GM12878 (cell line): ENCODE results near the gene BATF. TPM values are rescaled to one million over a fixed set of nuclear protein-coding genes. Genes with fewer than 3 reads are reported as not detected.

Experiments
- BMI1 ChIP-seq: fragments of 450-650 bp; IDR thresholded peaks from 2 replicates; pipeline ENCODE4 v1.6.1; 2016; ENCODE audit warnings: mild to moderate bottlenecking, moderate library complexity, borderline replicate concordance
- CEBPB ChIP-seq, 2 experiments: fragments of 150-350 bp in 1 of 2; IDR thresholded peaks; 2 replicates each; pipeline ENCODE4 v1.6.1; 2012 to 2014; ENCODE audit warnings: low read depth in 2 of 2, low read length in 2 of 2, borderline replicate concordance in 1 of 2, inconsistent platforms in 1 of 2
- E4F1 ChIP-seq: fragments of 450-650 bp; IDR thresholded peaks from 2 replicates; pipeline ENCODE4 v1.6.1; 2018; ENCODE audit warnings: borderline replicate concordance, mild to moderate bottlenecking; ENCODE audit not compliant: partially characterized antibody
- MEF2A ChIP-seq: IDR thresholded peaks from 2 replicates; pipeline ENCODE4 v1.6.1; 2011; ENCODE audit warnings: low read depth, mild to moderate bottlenecking, low read length, moderate library complexity; ENCODE audit not compliant: insufficient read depth
- MLLT1 ChIP-seq: fragments of 450-650 bp; IDR thresholded peaks from 2 replicates; pipeline ENCODE4 v1.6.1; 2016; ENCODE audit warnings: mild to moderate bottlenecking
- MXI1 ChIP-seq: fragments of 150-350 bp; IDR thresholded peaks from 2 replicates; pipeline ENCODE4 v1.6.1; 2011; ENCODE audit warnings: low read depth, mild to moderate bottlenecking, inconsistent platforms, low read length, improper control_type of control experiment
- RCOR1 ChIP-seq: conservative IDR thresholded peaks from 2 replicates; pipeline ENCODE4 v1.6.1; 2012; ENCODE audit warnings: low read depth, low read length, improper control_type of control experiment
- RUNX3 ChIP-seq: IDR thresholded peaks from 2 replicates; pipeline ENCODE4 v1.6.1; 2012; ENCODE audit warnings: low read length, inconsistent platforms
- SIN3A ChIP-seq: IDR thresholded peaks from 2 replicates; pipeline ENCODE4 v1.6.1; 2012; ENCODE audit warnings: low read depth, low read length, improper control_type of control experiment
- SMAD1 ChIP-seq: fragments of 450-650 bp; IDR thresholded peaks from 2 replicates; pipeline ENCODE4 v1.6.1; 2018; ENCODE audit warnings: mild to moderate bottlenecking, low read depth; ENCODE audit not compliant: partially characterized antibody
- SMAD5 ChIP-seq: IDR thresholded peaks from 2 replicates; pipeline ENCODE4 v1.6.1; 2016; ENCODE audit warnings: antibody characterized with exemption, low read depth
- SP1 ChIP-seq: IDR thresholded peaks from one replicate; pipeline ENCODE4 v1.6.1; 2011; ENCODE audit warnings: low read depth, low read length
- STAT3 ChIP-seq: IDR thresholded peaks from 2 replicates; pipeline ENCODE4 v1.6.1; 2011; ENCODE audit warnings: low read depth, low read length, improper control_type of control experiment
- SUZ12 ChIP-seq: fragments of 200-600 bp; sonication (generic); IDR thresholded peaks from one replicate; pipeline ENCODE4 v1.6.1; 2018; ENCODE audit warnings: antibody characterized with exemption, mild to moderate bottlenecking; ENCODE audit not compliant: unreplicated experiment
- TAF1 ChIP-seq: IDR thresholded peaks from 2 replicates; pipeline ENCODE4 v1.6.1; 2011; ENCODE audit warnings: mild to moderate bottlenecking, low read depth, low read length, borderline replicate concordance
- ZNF274 ChIP-seq: IDR thresholded peaks from one replicate; pipeline ENCODE4 v1.8.0; 2011; ENCODE audit not compliant: insufficient read length, insufficient read depth
- polyA plus RNA-seq, 11 experiments: library from polyadenylated mRNA; depleted of rRNA in 4 of 11; unstranded in 6 of 11; stranded (reverse) in 5 of 11; fragments of >200 nt; fragmentation: Nextera tagmentation in 4 of 11; fragmentation: Illumina TruSeq in 1 of 11; extraction: Ambion mirVana in 4 of 11; extraction: Trizol in 1 of 11; gene quantifications; 1 replicate in 1 of 11; 2 replicates in 10 of 11; pipeline versions ENCODE4 v1.2.1 to v1.2.3, GENCODE V29; 2011 to 2016; ENCODE audit warnings: inconsistent platforms in 2 of 11, missing spikeins in 2 of 11, low read depth in 1 of 11
- total RNA-seq, 4 experiments: library from RNA; depleted of rRNA in 3 of 4; stranded (reverse); fragments of >200 nt in 3 of 4; fragmentation: Illumina TruSeq in 1 of 4; extraction: Trizol in 1 of 4; gene quantifications; 2 replicates each; pipeline versions ENCODE4 v1.2.1 to v1.2.3, GENCODE V29; 2013 to 2021
- TF ChIP-seq, protein P1 (sequence below): fragments of 450-650 bp; conservative IDR thresholded peaks from 2 replicates; pipeline ENCODE4 v1.6.1; 2017; ENCODE audit warnings: mild to moderate bottlenecking, moderate library complexity
- TF ChIP-seq, protein P2 (sequence below): IDR thresholded peaks from 2 replicates; pipeline ENCODE4 v1.6.1; 2012; ENCODE audit warnings: improper control_type of control experiment, low read depth, low read length; ENCODE audit not compliant: insufficient replicate concordance

Gene BATF
- total and polyA plus RNA-seq, 10 of the 15 experiments (the other 5 are each of a cell fraction or from before 2014, with no cell fraction given), result 10.0 to 154 (median 103) TPM

DNA sequence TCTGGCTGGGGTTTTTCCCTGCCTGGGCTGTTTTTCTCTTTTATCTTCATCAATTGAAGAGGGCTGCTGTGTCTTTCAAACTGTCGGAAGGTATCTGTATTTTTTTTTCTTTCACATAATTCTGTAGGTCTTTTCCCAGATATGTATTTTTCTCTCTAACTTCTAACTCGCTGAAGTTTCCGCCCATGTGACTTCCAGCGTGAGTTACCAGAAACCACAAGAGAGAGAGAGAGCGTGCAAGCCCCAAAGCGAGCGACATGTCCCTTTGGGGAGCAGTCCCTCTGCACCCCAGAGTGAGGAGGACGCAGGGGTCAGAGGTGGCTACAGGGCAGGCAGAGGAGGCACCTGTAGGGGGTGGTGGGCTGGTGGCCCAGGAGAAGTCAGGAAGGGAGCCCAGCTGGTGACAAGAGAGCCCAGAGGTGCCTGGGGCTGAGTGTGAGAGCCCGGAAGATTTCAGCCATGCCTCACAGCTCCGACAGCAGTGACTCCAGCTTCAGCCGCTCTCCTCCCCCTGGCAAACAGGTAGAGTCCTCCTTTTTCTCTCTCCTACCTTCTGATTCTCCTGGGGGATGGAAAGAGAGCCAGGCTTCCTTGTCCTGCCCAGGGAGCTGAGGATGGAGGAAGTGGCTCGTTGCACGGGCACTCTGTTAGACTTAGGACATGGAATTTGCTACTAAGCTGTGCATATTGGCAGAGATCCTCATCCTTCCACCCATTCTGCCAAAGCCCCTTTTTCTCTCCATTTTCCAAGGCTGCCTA lies at the start of gene BATF (continued):
- TF ChIP-seq, protein P1, sequence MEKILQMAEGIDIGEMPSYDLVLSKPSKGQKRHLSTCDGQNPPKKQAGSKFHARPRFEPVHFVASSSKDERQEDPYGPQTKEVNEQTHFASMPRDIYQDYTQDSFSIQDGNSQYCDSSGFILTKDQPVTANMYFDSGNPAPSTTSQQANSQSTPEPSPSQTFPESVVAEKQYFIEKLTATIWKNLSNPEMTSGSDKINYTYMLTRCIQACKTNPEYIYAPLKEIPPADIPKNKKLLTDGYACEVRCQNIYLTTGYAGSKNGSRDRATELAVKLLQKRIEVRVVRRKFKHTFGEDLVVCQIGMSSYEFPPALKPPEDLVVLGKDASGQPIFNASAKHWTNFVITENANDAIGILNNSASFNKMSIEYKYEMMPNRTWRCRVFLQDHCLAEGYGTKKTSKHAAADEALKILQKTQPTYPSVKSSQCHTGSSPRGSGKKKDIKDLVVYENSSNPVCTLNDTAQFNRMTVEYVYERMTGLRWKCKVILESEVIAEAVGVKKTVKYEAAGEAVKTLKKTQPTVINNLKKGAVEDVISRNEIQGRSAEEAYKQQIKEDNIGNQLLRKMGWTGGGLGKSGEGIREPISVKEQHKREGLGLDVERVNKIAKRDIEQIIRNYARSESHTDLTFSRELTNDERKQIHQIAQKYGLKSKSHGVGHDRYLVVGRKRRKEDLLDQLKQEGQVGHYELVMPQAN, result peak; percentile 83
- TF ChIP-seq RUNX3 (peak; percentile 100), SUZ12 (no peak), TAF1 (peak; percentile 93), SP1 (peak; percentile 25), MEF2A (peak; percentile 69; the same call in 1 of the 2 replicates), SIN3A (no peak), SMAD5 (peak; percentile 94), BMI1 (no peak), MLLT1 (peak; percentile 92), SMAD1 (peak; percentile 78), CEBPB (IDR thresholded peaks at IDR 0.05; ENCODE audit: borderline replicate concordance in 1 of 2, low read depth in 2 of 2, low read length in 2 of 2) (0 out of 4 replicates have a peak, but pooled peaks of 1 of the 2 experiments have one; percentile 17), E4F1 (no peak), STAT3 (0 out of 2 replicates have a peak, but pooled peaks have one; percentile 82), ZNF274 (no peak), MXI1 (peak; percentile 95), RCOR1 (0 out of 2 replicates have a peak, but pooled peaks have one; percentile 29)
- TF ChIP-seq, protein P2, sequence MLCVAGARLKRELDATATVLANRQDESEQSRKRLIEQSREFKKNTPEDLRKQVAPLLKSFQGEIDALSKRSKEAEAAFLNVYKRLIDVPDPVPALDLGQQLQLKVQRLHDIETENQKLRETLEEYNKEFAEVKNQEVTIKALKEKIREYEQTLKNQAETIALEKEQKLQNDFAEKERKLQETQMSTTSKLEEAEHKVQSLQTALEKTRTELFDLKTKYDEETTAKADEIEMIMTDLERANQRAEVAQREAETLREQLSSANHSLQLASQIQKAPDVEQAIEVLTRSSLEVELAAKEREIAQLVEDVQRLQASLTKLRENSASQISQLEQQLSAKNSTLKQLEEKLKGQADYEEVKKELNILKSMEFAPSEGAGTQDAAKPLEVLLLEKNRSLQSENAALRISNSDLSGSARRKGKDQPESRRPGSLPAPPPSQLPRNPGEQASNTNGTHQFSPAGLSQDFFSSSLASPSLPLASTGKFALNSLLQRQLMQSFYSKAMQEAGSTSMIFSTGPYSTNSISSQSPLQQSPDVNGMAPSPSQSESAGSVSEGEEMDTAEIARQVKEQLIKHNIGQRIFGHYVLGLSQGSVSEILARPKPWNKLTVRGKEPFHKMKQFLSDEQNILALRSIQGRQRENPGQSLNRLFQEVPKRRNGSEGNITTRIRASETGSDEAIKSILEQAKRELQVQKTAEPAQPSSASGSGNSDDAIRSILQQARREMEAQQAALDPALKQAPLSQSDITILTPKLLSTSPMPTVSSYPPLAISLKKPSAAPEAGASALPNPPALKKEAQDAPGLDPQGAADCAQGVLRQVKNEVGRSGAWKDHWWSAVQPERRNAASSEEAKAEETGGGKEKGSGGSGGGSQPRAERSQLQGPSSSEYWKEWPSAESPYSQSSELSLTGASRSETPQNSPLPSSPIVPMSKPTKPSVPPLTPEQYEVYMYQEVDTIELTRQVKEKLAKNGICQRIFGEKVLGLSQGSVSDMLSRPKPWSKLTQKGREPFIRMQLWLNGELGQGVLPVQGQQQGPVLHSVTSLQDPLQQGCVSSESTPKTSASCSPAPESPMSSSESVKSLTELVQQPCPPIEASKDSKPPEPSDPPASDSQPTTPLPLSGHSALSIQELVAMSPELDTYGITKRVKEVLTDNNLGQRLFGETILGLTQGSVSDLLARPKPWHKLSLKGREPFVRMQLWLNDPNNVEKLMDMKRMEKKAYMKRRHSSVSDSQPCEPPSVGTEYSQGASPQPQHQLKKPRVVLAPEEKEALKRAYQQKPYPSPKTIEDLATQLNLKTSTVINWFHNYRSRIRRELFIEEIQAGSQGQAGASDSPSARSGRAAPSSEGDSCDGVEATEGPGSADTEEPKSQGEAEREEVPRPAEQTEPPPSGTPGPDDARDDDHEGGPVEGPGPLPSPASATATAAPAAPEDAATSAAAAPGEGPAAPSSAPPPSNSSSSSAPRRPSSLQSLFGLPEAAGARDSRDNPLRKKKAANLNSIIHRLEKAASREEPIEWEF, result peak; percentile 75
